T-helper 2 cell treated with Interferon-gamma antibody and Interleukin-4, amounts not matched to agents 5 μg/mL and 100 μg/mL, for 36 hours (primary cell): ENCODE results near the gene AACS.
"Not testable (repeated sequence)": the region's sequence is repeated elsewhere in the genome, so short reads cannot be mapped to it uniquely, and the experiment has no call there.

ENCODE experiments used
- DNase-seq: peaks from one replicate; pipeline ENCODE4 v3.0.0; 2021; ENCODE audit warnings: low spot score
- H3K27ac Mint-ChIP-seq: one replicate; pipeline ENCODE4 v1.8.0; 2021; ENCODE audit warnings: mild to moderate bottlenecking, mixed read lengths
- H3K27me3 Mint-ChIP-seq: one replicate; pipeline ENCODE4 v1.8.0; 2021; ENCODE audit warnings: low read depth, mixed read lengths
- H3K36me3 Mint-ChIP-seq: one replicate; pipeline ENCODE4 v1.8.0; 2021; ENCODE audit warnings: low read depth, mixed read lengths
- H3K4me1 Mint-ChIP-seq: one replicate; pipeline ENCODE4 v1.8.0; 2021; ENCODE audit warnings: low read depth, mixed read lengths
- H3K4me3 Mint-ChIP-seq: one replicate; pipeline ENCODE4 v1.8.0; 2022; ENCODE audit warnings: mild to moderate bottlenecking, moderate library complexity, mixed read lengths
- H3K9me3 Mint-ChIP-seq: one replicate; pipeline ENCODE4 v1.8.0; 2021; ENCODE audit warnings: mixed read lengths

AACS gene, protein sequence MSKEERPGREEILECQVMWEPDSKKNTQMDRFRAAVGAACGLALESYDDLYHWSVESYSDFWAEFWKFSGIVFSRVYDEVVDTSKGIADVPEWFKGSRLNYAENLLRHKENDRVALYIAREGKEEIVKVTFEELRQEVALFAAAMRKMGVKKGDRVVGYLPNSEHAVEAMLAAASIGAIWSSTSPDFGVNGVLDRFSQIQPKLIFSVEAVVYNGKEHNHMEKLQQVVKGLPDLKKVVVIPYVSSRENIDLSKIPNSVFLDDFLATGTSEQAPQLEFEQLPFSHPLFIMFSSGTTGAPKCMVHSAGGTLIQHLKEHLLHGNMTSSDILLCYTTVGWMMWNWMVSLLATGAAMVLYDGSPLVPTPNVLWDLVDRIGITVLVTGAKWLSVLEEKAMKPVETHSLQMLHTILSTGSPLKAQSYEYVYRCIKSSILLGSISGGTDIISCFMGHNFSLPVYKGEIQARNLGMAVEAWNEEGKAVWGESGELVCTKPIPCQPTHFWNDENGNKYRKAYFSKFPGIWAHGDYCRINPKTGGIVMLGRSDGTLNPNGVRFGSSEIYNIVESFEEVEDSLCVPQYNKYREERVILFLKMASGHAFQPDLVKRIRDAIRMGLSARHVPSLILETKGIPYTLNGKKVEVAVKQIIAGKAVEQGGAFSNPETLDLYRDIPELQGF

DNA sequence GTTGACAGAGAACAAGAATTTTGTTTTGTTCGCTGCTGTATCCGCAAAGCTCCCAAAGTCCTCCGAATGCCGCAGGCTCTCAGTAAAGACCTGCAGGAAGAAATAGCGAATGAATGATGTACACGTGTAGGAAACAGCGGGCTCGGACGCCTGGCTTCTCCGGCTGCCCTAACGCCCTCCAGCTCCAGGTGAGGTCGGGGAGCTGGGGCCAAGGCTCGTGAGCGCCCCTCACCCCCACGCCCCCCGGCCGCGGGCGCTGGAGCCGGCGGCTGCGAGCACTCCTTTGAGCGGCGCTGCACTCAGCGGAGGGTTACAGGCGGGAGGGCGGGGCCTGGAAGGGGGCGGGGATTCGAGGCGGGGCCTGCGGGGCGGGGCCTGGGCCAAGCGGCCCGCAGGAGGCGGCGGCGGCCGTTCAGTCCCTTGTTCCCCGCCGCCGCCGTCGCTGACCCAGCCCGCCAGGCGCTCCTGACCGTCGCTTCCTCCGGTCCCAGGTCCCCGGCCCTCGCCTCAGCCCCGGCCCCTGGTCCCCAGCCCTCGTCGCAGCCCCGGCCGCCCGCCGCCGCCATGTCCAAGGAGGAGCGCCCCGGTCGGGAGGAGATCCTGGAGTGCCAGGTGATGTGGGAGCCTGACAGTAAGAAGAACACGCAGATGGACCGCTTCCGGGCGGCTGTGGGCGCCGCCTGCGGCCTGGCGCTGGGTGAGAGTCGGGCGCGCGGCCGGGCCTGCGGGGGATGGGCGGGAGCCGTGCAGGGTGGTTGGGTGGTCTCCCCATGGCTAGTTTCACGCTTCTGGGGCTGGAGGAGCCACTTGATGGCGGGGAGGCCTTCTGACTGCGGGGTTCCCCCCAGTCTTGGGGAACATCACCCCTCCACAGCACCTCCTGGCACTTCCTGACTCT is at the start of gene AACS:
TSS of gene AACS (plus strand) at position 415 of the 898 bp plus-strand sequence. CDS start at position 565, 150 bp downstream.
- DNase-seq: peak; percentile 64
- H3K9me3 Mint-ChIP-seq: peaks cover 8% of the 10 kb centered on the region
- peak within 1 kb of the TSS; percentile 71 for H3K27ac Mint-ChIP-seq
- peaks cover 5% of the 10 kb centered on the region for H3K36me3 Mint-ChIP-seq
- peak within 1 kb of the TSS; percentile 92 for H3K4me3 Mint-ChIP-seq
- H3K27me3 Mint-ChIP-seq: peaks cover 22% of the 10 kb centered on the region
- peaks cover 21% of the 10 kb centered on the region for H3K4me1 Mint-ChIP-seq

GRCh38 chr12:125015680-125016310 is 49.4 kb upstream of the AACS start:
- Mint-ChIP-seq H3K9me3 (no peaks in the 10 kb centered on the region), H3K36me3 (peaks cover 27% of the 10 kb centered on the region), H3K4me1 (no peaks in the 10 kb centered on the region), H3K27ac (no peak overlapping the region), H3K27me3 (no peaks in the 10 kb centered on the region), H3K4me3 (no peak overlapping the region)
- no peak for DNase-seq

DNA sequence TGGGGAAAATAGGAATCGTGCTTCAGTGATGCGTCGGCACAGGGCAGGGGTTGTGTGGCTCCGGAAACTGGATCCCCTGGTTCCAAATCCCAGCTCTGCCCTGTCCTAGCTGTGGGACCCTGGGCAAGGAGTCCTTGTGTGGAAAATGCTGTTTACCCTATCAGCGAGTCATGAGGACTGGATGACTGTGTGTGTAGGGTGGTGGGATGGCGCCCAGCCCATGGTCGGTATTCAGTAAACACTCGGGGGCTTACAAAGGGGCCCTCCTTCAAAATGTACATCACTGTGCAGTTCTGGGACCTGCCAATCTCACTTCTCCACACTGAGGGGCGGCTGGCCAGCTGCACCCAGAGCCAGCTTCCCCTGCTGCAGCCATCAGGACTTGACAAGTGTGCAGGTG is 47.4 kb upstream of the AACS start:
- Mint-ChIP-seq H3K27me3 (no peaks in the 10 kb centered on the region), H3K36me3 (peaks cover 40% of the 10 kb centered on the region), H3K4me1 (no peaks in the 10 kb centered on the region), H3K27ac (no peak overlapping the region), H3K9me3 (no peaks in the 10 kb centered on the region), H3K4me3 (no peak overlapping the region)
- no peak for DNase-seq

DNA sequence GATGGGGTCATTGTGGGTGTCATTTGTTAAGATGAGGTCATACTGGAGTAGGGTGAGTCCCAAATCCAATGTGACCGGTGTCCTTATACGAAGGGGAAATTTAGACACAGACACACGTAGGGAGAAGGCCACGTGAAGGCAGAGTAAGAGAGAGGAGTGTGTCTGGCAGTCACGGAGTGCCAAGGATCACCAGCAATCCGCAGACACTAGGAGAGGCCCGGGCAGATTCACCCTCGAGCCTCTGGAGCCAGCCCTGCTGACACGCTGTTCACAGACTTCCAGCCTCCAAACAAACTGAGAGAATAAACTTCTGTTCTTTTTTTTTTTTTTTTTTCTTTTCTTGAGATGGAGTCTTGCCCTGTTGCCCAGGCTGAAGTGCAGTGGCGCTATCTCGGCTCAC is 46.9 kb upstream of the AACS start:
- H3K36me3 Mint-ChIP-seq: peaks cover 40% of the 10 kb centered on the region

GRCh38 chr12:125021096-125021495 is 44.1 kb upstream of the AACS start:
- H3K36me3 Mint-ChIP-seq: peaks cover 38% of the 10 kb centered on the region
- no peak for DNase-seq
- H3K4me3 Mint-ChIP-seq: no peak overlapping the region
- H3K27me3 Mint-ChIP-seq: no peaks in the 10 kb centered on the region
- H3K9me3 Mint-ChIP-seq: no peaks in the 10 kb centered on the region
- no peak overlapping the region for H3K27ac Mint-ChIP-seq
- no peaks in the 10 kb centered on the region for H3K4me1 Mint-ChIP-seq

More for the DNA sequence above, 46.9 kb upstream of the AACS start:
- DNase-seq: no peak
- no peaks in the 10 kb centered on the region for H3K4me1 Mint-ChIP-seq
- H3K4me3 Mint-ChIP-seq: no peak overlapping the region
- no peak overlapping the region for H3K27ac Mint-ChIP-seq
- no peaks in the 10 kb centered on the region for H3K9me3 Mint-ChIP-seq
- H3K27me3 Mint-ChIP-seq: no peaks in the 10 kb centered on the region

GRCh38 chr12:125021771-125022170 is 43.5 kb upstream of the AACS start:
- Mint-ChIP-seq H3K36me3 (peaks cover 40% of the 10 kb centered on the region), H3K4me1 (no peaks in the 10 kb centered on the region), H3K4me3 (no peak overlapping the region), H3K27ac (no peak overlapping the region), H3K9me3 (no peaks in the 10 kb centered on the region), H3K27me3 (no peaks in the 10 kb centered on the region)
- DNase-seq: no peak

DNA sequence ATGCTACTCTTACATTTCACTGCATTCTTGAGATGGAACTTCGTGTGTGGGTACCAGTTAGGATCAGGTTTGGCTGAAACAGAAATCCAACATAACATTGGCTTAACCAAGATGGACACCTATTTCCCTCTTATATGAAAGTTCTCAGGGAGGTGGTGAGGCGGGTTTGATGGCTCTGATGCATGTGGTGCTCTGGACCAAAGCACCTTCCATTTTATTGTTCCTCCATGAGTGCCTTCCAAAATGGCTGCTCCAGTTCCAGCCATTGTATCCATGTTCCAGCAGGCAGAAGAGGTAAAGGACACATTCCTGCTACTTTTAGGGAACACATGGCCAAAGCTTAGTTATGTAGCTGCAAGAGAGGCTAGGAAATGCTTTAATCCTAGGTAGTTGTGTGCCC is 42.2 kb upstream of the AACS start:
- no peak for DNase-seq
- Mint-ChIP-seq H3K27me3 (no peaks in the 10 kb centered on the region), H3K4me1 (no peaks in the 10 kb centered on the region), H3K36me3 (peaks cover 42% of the 10 kb centered on the region), H3K9me3 (no peaks in the 10 kb centered on the region), H3K27ac (no peak overlapping the region), H3K4me3 (no peak overlapping the region)

- Mint-ChIP-seq H3K9me3 (no peaks in the 10 kb centered on the region), H3K36me3 (peaks cover 41% of the 10 kb centered on the region), H3K4me3 (no peak overlapping the region), H3K27me3 (no peaks in the 10 kb centered on the region), H3K27ac (no peak overlapping the region), H3K4me1 (no peaks in the 10 kb centered on the region)
- no peak for DNase-seq
Observed at GRCh38 chr12:125024949-125025563, 40.2 kb upstream of the AACS start.

DNA sequence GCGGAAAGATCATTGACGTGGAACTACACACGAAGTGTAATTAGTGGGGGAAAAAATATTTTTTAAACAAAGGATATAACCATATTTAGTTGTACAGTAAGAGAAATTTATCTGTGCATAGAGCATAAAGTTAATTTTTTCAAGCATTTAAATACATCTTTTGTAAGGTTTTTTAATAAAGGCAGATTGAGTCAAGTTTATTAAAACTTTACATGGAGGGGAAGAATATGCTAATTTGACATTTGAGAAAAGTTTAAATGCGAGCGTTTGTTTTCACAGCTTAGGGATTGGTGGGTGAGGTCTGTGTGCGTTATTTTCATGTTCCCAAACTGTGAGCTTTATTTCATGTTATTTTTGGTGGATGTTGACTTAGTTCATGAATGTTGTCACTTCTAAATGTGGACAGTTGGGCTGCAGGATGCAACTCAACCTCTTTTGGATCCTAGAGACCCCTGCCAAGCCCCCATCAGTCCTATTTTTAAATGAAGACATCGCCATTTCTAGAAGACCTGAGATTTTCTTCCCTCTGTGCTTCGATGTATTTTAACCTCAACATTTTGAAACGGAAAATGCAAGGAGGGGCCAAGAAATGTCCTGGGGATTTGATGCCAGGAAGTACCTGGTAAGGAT is 39.5 kb upstream of the AACS start:
- Mint-ChIP-seq H3K27ac (no peak overlapping the region), H3K36me3 (peaks cover 41% of the 10 kb centered on the region), H3K27me3 (no peaks in the 10 kb centered on the region), H3K4me3 (no peak overlapping the region), H3K9me3 (no peaks in the 10 kb centered on the region), H3K4me1 (no peaks in the 10 kb centered on the region)
- DNase-seq: no peak

DNA sequence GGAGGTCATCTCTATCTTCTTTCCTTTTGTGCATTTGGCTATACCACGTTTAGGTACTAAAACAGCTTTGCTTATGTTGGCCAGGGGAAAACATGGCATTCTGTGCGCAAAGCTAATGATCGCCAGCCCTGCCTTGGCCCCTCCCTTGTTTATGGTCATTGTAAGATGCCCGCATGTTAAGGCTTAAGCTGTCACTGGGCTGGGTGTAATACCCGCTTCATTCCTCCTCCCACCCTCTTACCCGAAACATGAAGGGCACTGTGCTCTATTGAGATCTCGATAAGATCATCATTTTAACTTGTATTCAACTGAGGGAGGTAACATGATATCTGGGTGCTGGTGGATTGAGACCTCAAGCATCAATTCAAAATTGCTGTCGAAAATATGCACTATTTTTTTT is 37.1 kb upstream of the AACS start:
- Mint-ChIP-seq H3K36me3 (peaks cover 26% of the 10 kb centered on the region), H3K27me3 (no peaks in the 10 kb centered on the region), H3K27ac (no peak overlapping the region), H3K9me3 (no peaks in the 10 kb centered on the region), H3K4me3 (no peak overlapping the region), H3K4me1 (no peaks in the 10 kb centered on the region)
- DNase-seq: no peak

DNA sequence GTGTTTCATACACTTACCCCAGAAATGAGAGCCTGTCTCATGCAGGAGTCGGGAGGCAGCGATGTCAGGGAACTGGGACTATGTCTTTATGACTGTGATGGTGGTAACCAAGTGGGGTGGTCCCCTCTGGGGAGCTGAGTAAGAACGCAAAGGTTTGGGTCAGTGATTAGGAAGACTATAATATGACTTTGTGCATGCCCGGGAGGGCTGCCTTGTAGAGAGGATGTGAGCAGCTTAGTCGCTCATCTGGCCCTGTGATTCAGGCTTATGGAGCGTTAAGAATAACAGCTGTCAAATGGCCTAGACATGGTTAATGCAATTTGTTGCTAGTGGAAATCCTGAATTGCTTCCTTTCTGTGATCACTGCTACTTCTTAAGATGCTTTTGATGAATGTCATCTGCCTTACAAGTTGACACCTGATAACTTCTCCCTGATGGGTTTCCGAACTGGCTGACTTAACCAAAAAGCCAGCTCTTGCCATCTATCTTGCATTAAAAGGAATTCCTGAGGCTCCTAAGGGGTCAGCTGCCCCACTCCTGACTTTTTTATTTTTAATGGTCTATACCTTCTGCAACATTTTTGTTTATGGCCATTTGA is 35.4 kb upstream of the AACS start:
- peaks cover 21% of the 10 kb centered on the region for H3K36me3 Mint-ChIP-seq
- peaks cover 2% of the 10 kb centered on the region for H3K9me3 Mint-ChIP-seq
- no peak for DNase-seq
- no peaks in the 10 kb centered on the region for H3K4me1 Mint-ChIP-seq
- H3K27me3 Mint-ChIP-seq: no peaks in the 10 kb centered on the region
- no peak overlapping the region for H3K27ac Mint-ChIP-seq
- no peak overlapping the region for H3K4me3 Mint-ChIP-seq

- not testable (repeated sequence) for H3K27me3 Mint-ChIP-seq, H3K9me3 Mint-ChIP-seq, H3K27ac Mint-ChIP-seq, H3K4me1 Mint-ChIP-seq, H3K4me3 Mint-ChIP-seq, DNase-seq
- peaks cover 19% of the 10 kb centered on the region for H3K36me3 Mint-ChIP-seq
Observed at GRCh38 chr12:125031471-125031870, 33.8 kb upstream of the AACS start.
